ENCODE data around the gene TACR1. TPM values are rescaled to one million over a fixed set of nuclear protein-coding genes. Genes with fewer than 3 reads are reported as not detected.
A peak's percentile ranks its signal among the peaks of the same experiment; 100 is the strongest.

The TACR1 gene
- total RNA-seq, 1 experiment from 2014 or later: 0.13 TPM

GRCh38 chr2:75035444-75036353 lies 163.6 kb downstream of the TACR1 start:
- H3K27me3 ChIP-seq (replicated peaks): no peaks in the 10 kb centered on the region
- no peak for DNase-seq (ENCODE audit: low read depth in 1 of 2, low spot score in 2 of 2)
- H3K36me3 ChIP-seq: peaks cover 5% of the 10 kb centered on the region; the same call in 1 of the 2 replicates
- no peak overlapping the region for H3K27ac ChIP-seq
- no peak overlapping the region for H3K4me3 ChIP-seq
- peaks cover 8% of the 10 kb centered on the region for H3K4me1 ChIP-seq (replicated peaks)
- no peaks in the 10 kb centered on the region for H3K9me3 ChIP-seq (replicated peaks)

GRCh38 chr2:75033516-75033915 lies 165.8 kb downstream of the TACR1 start:
- no peaks in the 10 kb centered on the region for H3K27me3 ChIP-seq (replicated peaks)
- H3K9me3 ChIP-seq (replicated peaks): no peaks in the 10 kb centered on the region
- H3K4me1 ChIP-seq (replicated peaks): peaks cover 10% of the 10 kb centered on the region
- H3K27ac ChIP-seq: no peak overlapping the region
- H3K4me3 ChIP-seq: no peak overlapping the region
- peaks cover 5% of the 10 kb centered on the region; the same call in 1 of the 2 replicates for H3K36me3 ChIP-seq
- DNase-seq (ENCODE audit: low read depth in 1 of 2, low spot score in 2 of 2): no peak

GRCh38 chr2:75031906-75032803 lies 167.2 kb downstream of the TACR1 start:
- Histone ChIP-seq H3K36me3 (peaks cover 5% of the 10 kb centered on the region; the same call in 1 of the 2 replicates), H3K27me3 (replicated peaks) (no peaks in the 10 kb centered on the region), H3K4me1 (replicated peaks) (peaks cover 11% of the 10 kb centered on the region), H3K9me3 (replicated peaks) (no peaks in the 10 kb centered on the region), H3K4me3 (no peak overlapping the region), H3K27ac (peak overlapping the region; percentile 62)
- peak in 1 of 2 experiments; percentile 18 for DNase-seq (ENCODE audit: low read depth in 1 of 2, low spot score in 2 of 2)

GRCh38 chr2:75031171-75031570 lies 168.1 kb downstream of the TACR1 start:
- peaks cover 5% of the 10 kb centered on the region; the same call in 1 of the 2 replicates for H3K36me3 ChIP-seq
- H3K4me3 ChIP-seq: no peak overlapping the region
- no peaks in the 10 kb centered on the region for H3K9me3 ChIP-seq (replicated peaks)
- peaks cover 12% of the 10 kb centered on the region for H3K4me1 ChIP-seq (replicated peaks)
- H3K27ac ChIP-seq: no peak overlapping the region
- no peak for DNase-seq (ENCODE audit: low read depth in 1 of 2, low spot score in 2 of 2)
- H3K27me3 ChIP-seq (replicated peaks): no peaks in the 10 kb centered on the region

- Histone ChIP-seq H3K9me3 (replicated peaks) (no peaks in the 10 kb centered on the region), H3K27ac (no peak overlapping the region), H3K36me3 (peaks cover 5% of the 10 kb centered on the region; the same call in 1 of the 2 replicates), H3K4me1 (replicated peaks) (peaks cover 19% of the 10 kb centered on the region), H3K4me3 (no peak overlapping the region), H3K27me3 (replicated peaks) (no peaks in the 10 kb centered on the region)
- no peak for DNase-seq (ENCODE audit: low read depth in 1 of 2, low spot score in 2 of 2)
Observed at GRCh38 chr2:75030218-75031009, 168.9 kb downstream of the TACR1 start.

- no peaks in the 10 kb centered on the region for H3K9me3 ChIP-seq (replicated peaks)
- no peak overlapping the region for H3K4me3 ChIP-seq
- H3K27me3 ChIP-seq (replicated peaks): no peaks in the 10 kb centered on the region
- H3K4me1 ChIP-seq (replicated peaks): peaks cover 23% of the 10 kb centered on the region
- no peak overlapping the region for H3K27ac ChIP-seq
- H3K36me3 ChIP-seq: peaks cover 5% of the 10 kb centered on the region; the same call in 1 of the 2 replicates
- no peak for DNase-seq (ENCODE audit: low read depth in 1 of 2, low spot score in 2 of 2)
Observed at GRCh38 chr2:75027886-75028285, 171.4 kb downstream of the TACR1 start.

GRCh38 chr2:75025633-75026380 lies 173.5 kb downstream of the TACR1 start:
- Histone ChIP-seq H3K4me1 (replicated peaks) (peaks cover 31% of the 10 kb centered on the region), H3K27me3 (replicated peaks) (no peaks in the 10 kb centered on the region), H3K36me3 (no peaks in the 10 kb centered on the region), H3K9me3 (replicated peaks) (no peaks in the 10 kb centered on the region), H3K27ac (no peak overlapping the region), H3K4me3 (no peak overlapping the region)
- DNase-seq (ENCODE audit: low read depth in 1 of 2, low spot score in 2 of 2): no peak

GRCh38 chr2:75025216-75025615 lies 174.1 kb downstream of the TACR1 start:
- no peak overlapping the region for H3K4me3 ChIP-seq
- no peaks in the 10 kb centered on the region for H3K9me3 ChIP-seq (replicated peaks)
- H3K4me1 ChIP-seq (replicated peaks): peaks cover 31% of the 10 kb centered on the region
- H3K27me3 ChIP-seq (replicated peaks): no peaks in the 10 kb centered on the region
- H3K36me3 ChIP-seq: no peaks in the 10 kb centered on the region
- no peak overlapping the region for H3K27ac ChIP-seq
- no peak for DNase-seq (ENCODE audit: low read depth in 1 of 2, low spot score in 2 of 2)

- H3K27ac ChIP-seq: no peak overlapping the region
- H3K36me3 ChIP-seq: no peaks in the 10 kb centered on the region
- H3K4me1 ChIP-seq (replicated peaks): peaks cover 31% of the 10 kb centered on the region
- no peak for DNase-seq (ENCODE audit: low read depth in 1 of 2, low spot score in 2 of 2)
- no peaks in the 10 kb centered on the region for H3K27me3 ChIP-seq (replicated peaks)
- H3K4me3 ChIP-seq: no peak overlapping the region
- H3K9me3 ChIP-seq (replicated peaks): no peaks in the 10 kb centered on the region
Observed at GRCh38 chr2:75023666-75024455, 175.5 kb downstream of the TACR1 start.

- H3K27me3 ChIP-seq (replicated peaks): no peaks in the 10 kb centered on the region
- no peak overlapping the region for H3K4me3 ChIP-seq
- DNase-seq (ENCODE audit: low read depth in 1 of 2, low spot score in 2 of 2): peak in 1 of 2 experiments; percentile 35
- H3K27ac ChIP-seq: peak overlapping the region; percentile 58
- H3K4me1 ChIP-seq (replicated peaks): peaks cover 28% of the 10 kb centered on the region
- no peaks in the 10 kb centered on the region for H3K9me3 ChIP-seq (replicated peaks)
- H3K36me3 ChIP-seq: no peaks in the 10 kb centered on the region
Observed at GRCh38 chr2:75022516-75022915, 176.8 kb downstream of the TACR1 start.

- no peak overlapping the region for H3K4me3 ChIP-seq
- no peaks in the 10 kb centered on the region for H3K9me3 ChIP-seq (replicated peaks)
- H3K27me3 ChIP-seq (replicated peaks): no peaks in the 10 kb centered on the region
- no peaks in the 10 kb centered on the region for H3K36me3 ChIP-seq
- peak in 1 of 2 experiments; percentile 50 for DNase-seq (ENCODE audit: low read depth in 1 of 2, low spot score in 2 of 2)
- H3K27ac ChIP-seq: peak overlapping the region; percentile 58
- H3K4me1 ChIP-seq (replicated peaks): peaks cover 28% of the 10 kb centered on the region
Observed at GRCh38 chr2:75021672-75022071, 177.6 kb downstream of the TACR1 start.

GRCh38 chr2:75020476-75020875 lies 178.8 kb downstream of the TACR1 start:
- Histone ChIP-seq H3K27me3 (replicated peaks) (no peaks in the 10 kb centered on the region), H3K4me3 (no peak overlapping the region), H3K4me1 (replicated peaks) (peaks cover 21% of the 10 kb centered on the region), H3K27ac (no peak overlapping the region), H3K9me3 (replicated peaks) (no peaks in the 10 kb centered on the region), H3K36me3 (no peaks in the 10 kb centered on the region)
- no peak for DNase-seq (ENCODE audit: low read depth in 1 of 2, low spot score in 2 of 2)

Measured in SJSA1 (cell line).